Activated CD4-positive, alpha-beta T cell treated with anti-CD3 and anti-CD28 coated beads for 24 hours (primary cell): ENCODE measurements around the gene HACD2.

Experiments used
- DNase-seq, 2 donors: peaks; one replicate each; pipeline ENCODE4 v3.0.0-alpha.2; 2020; ENCODE audit warnings: low read depth in 2 of 2

HACD2 gene

GRCh38 chr3:123483146-123483545, 101.7 kb downstream of the HACD2 start:
- no peak for DNase-seq

GRCh38 chr3:123481722-123482457, 103.0 kb downstream of the HACD2 start:
- DNase-seq = no peak

GRCh38 chr3:123481071-123481470, 103.8 kb downstream of the HACD2 start:
- no peak for DNase-seq

- DNase-seq = no peak
Measured at GRCh38 chr3:123480428-123480827, 104.4 kb downstream of the HACD2 start.

- DNase-seq = no peak
Measured at GRCh38 chr3:123479891-123480290, 105.0 kb downstream of the HACD2 start.

GRCh38 chr3:123478314-123478713, 106.5 kb downstream of the HACD2 start:
- DNase-seq = no peak

- DNase-seq = no peak
Measured at GRCh38 chr3:123476967-123477750, 107.7 kb downstream of the HACD2 start.

GRCh38 chr3:123475786-123476185, 109.1 kb downstream of the HACD2 start:
- no peak for DNase-seq

- no peak for DNase-seq
Measured at GRCh38 chr3:123471106-123471505, 113.7 kb downstream of the HACD2 start.

- DNase-seq = no peak
Measured at GRCh38 chr3:123469323-123469995, 115.4 kb downstream of the HACD2 start.

GRCh38 chr3:123467046-123467445, 117.8 kb downstream of the HACD2 start:
- no peak for DNase-seq

- no peak for DNase-seq
Measured at GRCh38 chr3:123464211-123464610, 120.6 kb downstream of the HACD2 start.

- no peak for DNase-seq
Measured at GRCh38 chr3:123459862-123460261, 125.0 kb downstream of the HACD2 start.

- no peak for DNase-seq
Measured at GRCh38 chr3:123458255-123458654, 126.6 kb downstream of the HACD2 start.

GRCh38 chr3:123457841-123458240, 127.0 kb downstream of the HACD2 start:
- no peak for DNase-seq

- no peak for DNase-seq
Measured at GRCh38 chr3:123453675-123454074, 131.2 kb downstream of the HACD2 start.

GRCh38 chr3:123451186-123451585, 133.7 kb downstream of the HACD2 start:
- DNase-seq = no peak

GRCh38 chr3:123449997-123450604, 134.8 kb downstream of the HACD2 start:
- no peak for DNase-seq

GRCh38 chr3:123449102-123449996, 135.5 kb downstream of the HACD2 start:
- no peak for DNase-seq

- DNase-seq = no peak
Measured at GRCh38 chr3:123448536-123449101, 136.2 kb downstream of the HACD2 start, which contains the start of gene ADCY5. Gene ADCY5, minus strand, starts transcription at chr3:123449090. Its CDS starts 545 bp downstream, at chr3:123448545.
